GM21786 (cell line): ENCODE data around the gene MORN4.
A peak's percentile ranks its signal among the peaks of the same experiment; 100 is the strongest.
"Not testable (repeated sequence)": the region's sequence is repeated elsewhere in the genome, so short reads cannot be mapped to it uniquely, and the experiment has no call there.

Source experiments
- ATAC-seq: cut with Tn5 transposase; IDR thresholded peaks from one replicate; pipeline ENCODE4 v1.9.1; 2021; ENCODE audit not compliant: unreplicated experiment

The MORN4 gene

DNA sequence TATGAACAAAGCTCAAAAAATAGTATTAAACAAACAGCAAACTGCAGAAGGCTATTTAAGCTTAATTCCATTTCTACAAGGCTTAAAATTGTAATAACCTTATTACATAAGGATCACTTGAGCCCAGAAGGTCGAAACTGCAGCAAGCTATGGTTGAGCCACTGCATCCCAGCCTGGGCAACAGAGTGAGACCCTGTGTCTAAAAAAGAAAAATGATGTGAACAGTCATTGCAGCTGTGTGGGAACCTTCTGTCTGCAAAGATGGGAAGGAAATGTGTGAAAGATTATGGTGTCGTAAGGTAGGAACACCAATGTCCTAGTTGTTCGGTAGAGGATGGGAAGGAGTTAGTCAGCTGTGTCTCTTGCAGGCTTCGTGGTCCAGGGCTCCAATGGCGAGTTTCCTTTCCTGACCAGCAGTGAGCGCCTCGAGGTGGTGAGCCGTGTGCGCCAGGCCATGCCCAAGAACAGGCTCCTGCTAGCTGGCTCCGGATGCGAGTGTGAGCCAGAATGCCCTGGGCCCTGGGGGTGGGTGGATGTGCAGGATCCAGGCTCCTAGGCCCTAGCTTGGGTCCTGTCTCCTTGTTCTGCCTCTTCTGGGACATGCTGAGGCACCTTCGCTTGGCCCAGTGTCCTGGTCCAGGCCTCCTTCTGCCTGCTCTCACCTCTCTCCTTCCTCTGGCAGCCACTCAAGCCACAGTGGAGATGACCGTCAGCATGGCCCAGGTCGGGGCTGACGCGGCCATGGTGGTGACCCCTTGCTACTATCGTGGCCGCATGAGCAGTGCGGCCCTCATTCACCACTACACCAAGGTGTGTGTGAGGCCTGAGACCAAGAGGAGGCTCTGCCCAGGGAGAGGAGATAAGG, 34.7 kb downstream of the MORN4 start:
- no peak for ATAC-seq

DNA sequence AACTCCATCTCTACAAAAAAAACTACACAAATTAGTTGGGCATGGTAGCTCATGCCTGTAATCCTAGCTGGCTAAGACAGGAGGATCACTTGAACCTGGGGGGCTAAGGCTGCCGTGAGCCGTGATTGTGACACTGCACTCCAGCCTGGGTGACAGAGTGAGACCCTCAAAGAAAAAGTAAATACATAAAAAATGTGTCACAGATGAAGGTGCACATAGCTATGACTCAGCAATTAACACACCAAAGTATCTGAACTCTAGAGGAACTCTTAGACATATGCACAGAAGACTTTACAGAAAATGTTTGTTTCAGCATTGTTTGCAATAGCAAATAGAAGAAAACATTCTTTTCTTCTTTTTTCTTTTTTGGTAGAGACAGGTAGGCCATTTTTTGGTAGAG, 35.5 kb downstream of the MORN4 start:
- no peak for ATAC-seq

DNA sequence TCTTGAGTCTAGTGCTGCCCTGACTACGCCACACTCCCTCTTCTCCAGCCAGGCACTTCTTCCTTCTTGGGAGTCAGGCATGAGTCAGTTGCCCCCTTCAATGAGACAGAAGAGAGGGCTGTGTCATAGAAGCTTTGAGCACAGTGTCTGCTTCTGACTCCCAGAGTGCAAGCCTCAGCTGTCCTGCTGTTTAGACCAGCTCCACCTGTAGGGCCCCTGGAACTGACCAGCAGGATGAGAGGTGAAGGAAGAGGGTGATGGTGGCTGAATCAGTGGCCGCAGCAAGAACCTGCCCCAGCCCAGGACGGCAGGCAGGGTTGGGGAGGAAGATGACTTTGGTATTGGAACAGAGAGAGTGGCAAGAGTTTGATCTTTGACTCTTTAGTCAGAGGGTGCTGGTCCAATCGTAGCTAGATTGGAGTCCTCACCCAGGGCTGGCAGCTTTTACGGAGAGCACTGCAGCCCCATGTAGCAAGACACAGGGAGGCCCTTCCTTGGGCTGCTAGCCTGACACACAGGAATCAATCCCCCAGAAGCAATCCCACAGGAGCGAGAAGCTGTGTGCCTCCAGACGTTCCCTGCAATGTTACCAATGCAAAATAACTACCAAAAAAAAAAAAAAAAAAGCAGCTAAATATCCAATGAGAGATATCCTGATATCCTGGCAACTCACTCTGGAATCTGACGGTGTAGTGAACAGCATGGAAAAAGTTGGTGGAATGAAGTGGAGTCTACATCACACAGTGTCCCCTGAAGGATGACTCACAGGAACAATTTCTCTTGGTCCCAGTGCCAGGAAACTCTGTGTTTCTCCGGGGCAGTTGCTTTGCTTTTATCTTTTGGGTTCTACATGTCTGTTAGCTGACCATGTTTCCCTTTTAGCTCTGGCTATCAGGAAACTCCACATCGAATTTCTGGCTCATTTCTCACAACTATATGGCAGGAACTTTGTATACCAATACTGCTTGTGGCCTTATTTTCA, 36.9 kb downstream of the MORN4 start:
- ATAC-seq = no peak

DNA sequence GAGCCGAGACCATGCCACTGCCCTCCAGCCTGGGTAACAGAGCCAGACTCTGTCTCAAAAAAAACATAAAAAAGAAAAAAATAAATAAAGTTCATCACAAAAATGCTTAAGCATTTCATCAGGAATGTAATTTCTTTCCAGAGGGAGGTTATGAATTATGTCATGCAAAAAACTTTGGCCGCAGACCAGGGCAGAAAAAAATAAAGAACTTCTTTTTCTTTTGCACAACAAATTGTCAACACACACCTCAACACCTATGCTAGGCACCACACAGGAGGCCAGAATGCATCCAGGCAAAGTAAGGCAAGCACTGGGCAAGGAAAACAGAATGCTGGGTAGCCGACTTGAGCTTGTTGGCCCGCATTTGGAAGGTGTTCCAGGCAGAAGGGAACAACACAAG, 39.9 kb downstream of the MORN4 start:
- no peak for ATAC-seq

GRCh38 chr10:97590748-97591495, 42.4 kb downstream of the MORN4 start:
- no peak for ATAC-seq

DNA sequence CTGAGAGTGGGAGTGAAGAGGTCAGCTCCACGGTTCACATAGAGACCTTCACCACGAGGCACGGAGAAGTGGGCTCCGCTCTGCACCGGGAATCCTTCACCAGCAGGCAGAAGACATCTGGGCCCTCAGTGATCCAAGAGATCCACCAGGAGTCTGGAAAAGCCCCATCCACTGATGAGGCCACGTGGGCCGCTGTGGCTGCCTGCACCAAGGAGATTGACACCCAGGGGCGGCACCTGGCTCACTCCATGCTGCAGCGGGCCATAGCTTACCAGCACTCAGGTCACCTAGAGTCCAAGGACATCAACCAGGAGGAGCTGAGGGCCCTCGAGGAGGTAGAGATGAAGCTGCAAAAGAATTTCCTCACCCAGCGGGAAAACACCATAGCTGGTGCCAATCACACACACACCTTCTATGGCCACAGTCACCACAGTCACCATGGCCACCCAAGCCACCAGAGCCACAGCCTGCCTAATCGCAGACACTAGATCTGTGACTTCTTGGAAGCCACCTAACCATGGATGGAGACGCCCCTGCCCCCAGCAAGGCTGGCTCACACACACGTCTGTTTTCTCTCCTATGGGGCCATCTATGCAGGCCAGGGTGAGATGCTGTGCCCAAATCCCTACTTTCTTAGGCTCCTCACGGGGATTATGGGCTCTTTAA, 43.1 kb downstream of the MORN4 start:
- ATAC-seq = no peak

DNA sequence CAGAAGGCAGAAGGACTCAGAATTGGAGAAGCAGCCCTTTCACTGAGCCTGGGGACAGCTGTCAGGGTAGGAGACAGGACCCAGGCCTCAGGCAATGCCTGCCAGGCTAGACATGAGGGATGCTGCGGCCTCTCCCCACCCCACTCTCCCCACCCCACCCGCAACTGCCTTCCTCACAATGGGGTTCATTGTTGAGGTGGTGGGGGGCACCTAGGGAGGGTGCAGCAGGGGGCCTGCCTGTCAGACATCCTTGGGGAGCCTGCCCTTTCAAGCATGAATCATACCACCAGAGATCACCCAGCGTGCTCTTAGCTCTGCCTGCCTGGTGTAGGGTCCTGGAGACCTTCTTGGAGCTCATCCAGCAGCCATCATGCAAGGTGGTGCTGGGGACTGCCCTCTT, 43.8 kb downstream of the MORN4 start, which contains the start of gene C10orf62:
Gene C10orf62 (plus strand): TSS at position 243 of the 400 bp plus-strand sequence. CDS start 177 bp downstream, outside the sequence.
- ATAC-seq = no peak

GRCh38 chr10:97587183-97587582, 46.1 kb downstream of the MORN4 start:
- ATAC-seq = no peak

GRCh38 chr10:97585439-97585811, 47.9 kb downstream of the MORN4 start:
- ATAC-seq = no peak

DNA sequence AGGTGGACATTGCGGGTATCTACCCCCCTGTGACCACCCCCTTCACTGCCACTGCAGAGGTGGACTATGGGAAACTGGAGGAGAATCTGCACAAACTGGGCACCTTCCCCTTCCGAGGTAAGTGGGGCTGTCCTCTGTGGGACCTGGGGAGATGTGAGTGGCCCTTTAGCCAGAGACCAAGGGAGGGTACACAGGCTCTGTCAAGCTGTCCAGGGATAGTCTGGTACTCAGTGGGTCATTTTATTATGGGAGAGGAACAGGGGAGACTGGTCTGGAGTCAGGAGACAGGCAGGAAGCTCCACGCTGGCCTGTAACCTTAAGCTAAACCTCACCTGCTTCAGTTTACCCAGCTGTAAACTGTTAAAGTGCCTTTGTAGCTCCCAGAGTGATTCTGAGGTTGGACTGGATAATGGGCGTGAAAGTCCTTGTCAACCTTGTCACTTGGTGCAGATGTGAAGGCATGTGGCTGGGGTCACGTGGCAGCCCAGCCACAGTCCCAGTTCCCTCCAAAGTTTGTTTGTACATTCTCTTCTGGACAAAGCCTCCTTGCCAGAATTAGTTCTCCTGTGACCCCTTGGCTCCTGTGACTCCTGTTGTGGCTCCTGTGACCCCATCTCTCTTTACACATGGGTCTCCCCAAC, 48.4 kb downstream of the MORN4 start:
- ATAC-seq = no peak

DNA sequence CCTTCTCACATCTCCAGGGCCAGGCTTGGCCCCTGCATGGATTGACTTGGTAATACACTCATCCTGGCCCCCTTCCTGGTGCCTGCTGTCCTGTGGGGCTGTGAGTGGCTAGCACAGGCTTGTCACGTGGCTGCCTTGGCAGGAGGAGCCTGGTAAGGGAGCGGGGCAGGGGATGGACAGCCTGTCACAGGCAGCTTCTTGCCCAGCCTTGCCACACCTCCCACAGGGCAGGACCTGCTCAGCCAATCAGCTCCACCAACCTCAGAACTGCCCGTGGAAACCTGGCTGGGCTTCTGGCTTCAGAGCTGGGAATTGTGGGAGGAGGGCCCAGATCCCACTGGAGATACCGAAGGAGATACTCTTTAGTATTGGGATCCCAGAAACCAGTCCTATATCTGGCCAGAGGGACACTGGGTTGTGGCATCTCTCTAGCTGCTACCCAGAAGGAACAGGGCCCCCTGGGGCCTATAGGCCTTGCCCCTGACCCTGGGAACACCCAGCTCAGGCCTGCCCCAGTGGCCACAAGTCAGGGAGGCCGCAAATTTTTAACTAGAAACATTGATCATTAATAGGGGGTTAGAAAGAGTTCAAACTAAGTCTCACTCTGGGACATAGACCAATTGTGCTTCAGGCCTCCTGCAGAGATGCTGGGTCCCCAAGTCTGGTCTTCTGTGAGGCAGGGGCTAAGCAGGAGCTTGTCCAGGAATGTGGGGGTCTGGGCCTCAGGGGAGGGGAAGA, 49.1 kb downstream of the MORN4 start, which contains the start of gene HOGA1:
Gene HOGA1 (plus strand): TSS at position 330 of the 738 bp plus-strand sequence. CDS start 315 bp downstream, at position 645.
- peak; percentile 83 for ATAC-seq

DNA sequence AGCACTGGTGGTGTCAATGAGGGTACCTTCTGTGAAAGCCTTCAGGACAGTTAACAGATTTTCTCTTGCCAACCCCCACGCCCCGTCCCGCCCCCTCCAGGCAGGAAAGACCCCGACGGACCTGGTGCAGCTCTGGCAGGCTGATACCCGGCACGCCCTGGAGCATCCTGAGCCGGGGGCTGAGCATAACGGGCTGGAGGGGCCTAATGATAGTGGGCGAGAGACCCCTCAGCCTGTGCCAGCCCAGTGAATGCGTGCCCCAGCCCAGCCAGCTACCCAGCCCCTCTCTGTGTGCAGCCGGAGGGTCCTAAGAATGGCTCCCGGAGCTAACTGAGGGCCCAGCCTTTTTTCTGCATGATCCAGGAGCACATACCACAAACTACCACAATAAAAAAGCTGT, 49.8 kb downstream of the MORN4 start:
- no peak for ATAC-seq

- ATAC-seq = no peak
These were observed 51.1 kb downstream of the MORN4 start for GRCh38 chr10:97582169-97582568.

- no peak for ATAC-seq
These were observed 52.6 kb downstream of the MORN4 start for GRCh38 chr10:97580421-97581367.

GRCh38 chr10:97578171-97578844, 55.0 kb downstream of the MORN4 start:
- ATAC-seq = no peak

- no peak for ATAC-seq
These were observed 55.6 kb downstream of the MORN4 start for GRCh38 chr10:97577701-97578100.

DNA sequence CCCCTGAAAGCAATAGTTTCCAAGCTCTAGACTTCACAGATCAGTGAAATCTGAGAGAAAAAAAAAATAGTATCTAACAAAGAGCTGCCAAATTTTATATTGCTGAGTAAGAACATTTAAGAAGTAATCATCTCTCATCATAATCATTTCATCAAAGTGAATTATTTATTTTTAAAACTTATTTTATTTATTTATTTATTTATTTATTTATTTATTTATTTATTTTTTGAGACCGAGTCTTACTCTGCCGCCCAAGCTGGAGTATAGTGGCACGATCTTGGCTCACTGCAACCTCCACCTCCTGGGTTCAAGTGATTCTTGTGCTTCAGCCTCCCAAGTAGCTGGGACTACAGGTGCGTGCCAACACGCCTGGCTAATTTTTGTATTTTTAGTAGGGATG, 56.8 kb downstream of the MORN4 start:
- ATAC-seq = not testable (repeated sequence)
